Astrocyte of the spinal cord (primary cell): ENCODE measurements around the gene FETUB.
"Not testable (repeated sequence)": the region's sequence is repeated elsewhere in the genome, so short reads cannot be mapped to it uniquely, and the experiment has no call there.

Source experiments
- DNase-seq: peaks from one replicate; pipeline ENCODE4 v3.0.0; 2011; ENCODE audit warnings: low read depth, low spot score
- H3K4me3 ChIP-seq: 2 replicates; pipeline ENCODE4 v1.5.1; 2011; ENCODE audit warnings: low read depth, mild to moderate bottlenecking, low read length, moderate library complexity
- in situ Hi-C: cut with HindIII; loops from 2 replicates; pipeline ENCODE4 v1.10.0; 2017; ENCODE audit warnings: low sequenced_read_pairs
- TF ChIP-seq, protein P1 (sequence below): IDR thresholded peaks from 2 replicates; pipeline ENCODE4 v1.5.1; 2012; ENCODE audit warnings: low read depth, mild to moderate bottlenecking, low read length, inconsistent platforms

The FETUB gene

DNA sequence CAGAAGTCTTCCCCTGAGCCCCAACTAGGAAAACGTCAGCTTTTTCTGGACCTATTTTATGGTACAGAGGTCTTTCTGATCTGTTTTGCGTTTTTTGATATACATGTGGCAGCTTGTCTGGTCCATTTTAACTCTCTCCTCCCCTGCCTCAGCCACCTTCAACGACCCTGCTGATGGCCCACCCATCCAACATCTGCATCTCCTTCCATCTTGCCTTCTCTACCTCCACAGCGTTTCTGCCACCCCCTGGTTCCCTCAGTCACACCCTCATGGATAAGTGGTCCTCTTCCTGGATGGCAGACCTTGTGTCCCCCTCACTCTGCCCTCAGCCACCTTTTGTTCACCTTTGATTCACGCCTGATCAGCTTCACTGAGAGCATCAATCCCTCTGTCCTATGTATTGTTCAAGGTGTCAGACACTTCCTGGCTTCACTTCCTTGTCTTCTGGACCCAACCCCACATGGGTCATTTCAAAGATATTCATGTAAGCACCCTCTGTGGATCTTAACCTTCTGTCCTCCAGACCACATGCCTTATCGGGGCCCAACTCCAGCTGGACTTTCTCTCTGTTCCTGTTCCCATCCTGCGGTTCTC lies 13.8 kb upstream of the FETUB start:
- TF ChIP-seq, protein P1, sequence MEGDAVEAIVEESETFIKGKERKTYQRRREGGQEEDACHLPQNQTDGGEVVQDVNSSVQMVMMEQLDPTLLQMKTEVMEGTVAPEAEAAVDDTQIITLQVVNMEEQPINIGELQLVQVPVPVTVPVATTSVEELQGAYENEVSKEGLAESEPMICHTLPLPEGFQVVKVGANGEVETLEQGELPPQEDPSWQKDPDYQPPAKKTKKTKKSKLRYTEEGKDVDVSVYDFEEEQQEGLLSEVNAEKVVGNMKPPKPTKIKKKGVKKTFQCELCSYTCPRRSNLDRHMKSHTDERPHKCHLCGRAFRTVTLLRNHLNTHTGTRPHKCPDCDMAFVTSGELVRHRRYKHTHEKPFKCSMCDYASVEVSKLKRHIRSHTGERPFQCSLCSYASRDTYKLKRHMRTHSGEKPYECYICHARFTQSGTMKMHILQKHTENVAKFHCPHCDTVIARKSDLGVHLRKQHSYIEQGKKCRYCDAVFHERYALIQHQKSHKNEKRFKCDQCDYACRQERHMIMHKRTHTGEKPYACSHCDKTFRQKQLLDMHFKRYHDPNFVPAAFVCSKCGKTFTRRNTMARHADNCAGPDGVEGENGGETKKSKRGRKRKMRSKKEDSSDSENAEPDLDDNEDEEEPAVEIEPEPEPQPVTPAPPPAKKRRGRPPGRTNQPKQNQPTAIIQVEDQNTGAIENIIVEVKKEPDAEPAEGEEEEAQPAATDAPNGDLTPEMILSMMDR = no peak
- in situ Hi-C loops = no loop called here
- no peak for DNase-seq
- no peak overlapping the region for H3K4me3 ChIP-seq

DNA sequence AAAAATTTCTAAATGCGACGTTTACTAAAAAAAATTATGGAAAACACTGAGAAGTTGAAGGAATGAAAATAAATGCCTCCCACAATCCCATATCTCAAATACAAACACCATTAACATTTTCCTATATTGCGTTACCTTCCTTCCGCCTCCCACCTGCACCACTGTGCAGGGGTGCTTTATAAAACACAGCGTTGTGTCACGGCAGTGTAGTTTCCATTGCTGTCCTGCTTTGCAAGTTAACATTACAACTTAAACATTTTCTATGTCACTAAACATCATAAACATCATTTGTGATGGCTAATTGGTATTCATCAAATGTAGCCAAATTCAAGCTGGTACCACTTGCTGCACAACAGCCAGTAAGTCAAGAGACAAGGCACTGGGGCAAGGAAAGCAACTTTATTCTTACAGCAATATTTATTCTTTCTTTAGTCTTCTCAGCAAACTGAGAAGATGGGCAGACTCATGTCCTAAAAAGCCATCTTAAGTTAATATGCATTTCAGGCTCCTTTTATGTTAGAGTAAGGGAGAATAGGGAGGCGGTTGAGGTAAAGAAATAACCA lies 12.3 kb upstream of the FETUB start:
- no peak overlapping the region for H3K4me3 ChIP-seq
- in situ Hi-C loops = no loop called here
- DNase-seq = no peak
- TF ChIP-seq, protein P1 = no peak

DNA sequence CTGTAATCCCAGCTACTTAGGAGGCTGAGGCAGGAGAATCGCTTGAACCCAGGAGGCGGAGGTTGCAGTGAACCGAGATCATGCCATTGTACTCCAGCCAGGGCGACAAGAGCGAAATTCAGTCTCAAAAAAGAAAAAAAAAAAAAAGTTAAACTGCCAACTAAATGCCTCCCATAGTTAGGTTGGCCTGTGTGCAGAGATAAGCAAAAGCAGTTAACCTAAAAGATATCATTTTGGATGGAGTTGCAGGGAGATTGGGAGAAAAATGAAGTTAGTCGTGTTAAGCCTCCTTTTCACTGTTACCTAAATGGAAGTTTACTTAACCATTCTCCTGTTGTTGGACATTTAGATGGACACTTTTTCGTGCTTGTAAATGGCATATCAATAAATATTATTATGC lies 11.4 kb upstream of the FETUB start:
- TF ChIP-seq, protein P1 = no peak
- DNase-seq = no peak
- in situ Hi-C loops = no loop called here
- no peak overlapping the region for H3K4me3 ChIP-seq

DNA sequence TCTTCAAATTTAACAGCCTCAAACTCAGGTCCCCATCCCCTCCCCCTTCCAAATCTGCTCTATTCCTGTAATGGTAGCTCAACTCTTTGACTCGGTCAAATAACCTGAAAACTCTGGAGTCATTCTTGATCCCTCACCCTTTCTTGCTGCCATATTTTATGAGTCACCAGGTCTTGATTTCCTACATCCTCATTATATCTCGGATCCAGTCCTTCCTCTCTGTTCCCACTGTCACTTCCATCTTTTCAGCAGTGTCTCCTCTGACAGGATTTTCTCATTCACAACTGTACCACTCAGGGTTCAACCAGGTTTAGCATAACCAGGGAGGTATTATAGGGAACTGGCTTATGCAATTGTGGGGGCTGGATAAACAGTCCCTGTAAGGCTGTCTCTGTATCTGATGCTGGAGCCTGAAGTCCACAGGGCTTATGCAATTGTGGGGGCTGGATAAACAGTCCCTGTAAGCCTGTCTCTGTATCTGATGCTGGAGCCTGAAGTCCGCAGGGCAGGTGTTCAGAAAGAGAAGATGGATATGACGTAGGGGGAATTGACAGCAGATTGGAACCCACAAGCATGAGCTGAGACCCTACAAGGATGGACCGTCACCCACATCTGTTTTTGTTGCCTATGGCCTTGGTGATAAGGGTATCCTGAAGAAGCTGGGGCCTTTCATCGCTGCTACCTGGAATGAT lies 9.1 kb upstream of the FETUB start:
- no peak overlapping the region for H3K4me3 ChIP-seq
- TF ChIP-seq, protein P1 = no peak
- no peak for DNase-seq
- in situ Hi-C loops = no loop called here

DNA sequence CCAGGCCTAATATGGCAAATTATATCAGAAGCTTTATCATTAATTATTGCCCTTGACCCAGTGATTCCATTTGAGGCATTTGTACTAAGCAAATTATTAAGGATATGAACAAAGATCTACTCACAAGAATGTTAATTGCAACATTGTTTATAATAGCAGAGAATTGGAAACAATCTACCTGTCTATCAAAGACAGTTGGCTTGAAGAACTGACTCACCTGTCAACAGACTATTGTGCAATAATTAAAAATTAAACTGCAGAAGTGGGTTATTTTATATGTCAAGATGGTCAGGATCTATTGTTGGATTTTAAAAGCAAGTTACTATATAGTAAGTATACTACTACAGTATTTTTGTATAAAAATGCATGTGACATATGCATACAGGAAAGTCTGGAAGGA lies 6.7 kb upstream of the FETUB start:
- no peak for DNase-seq
- TF ChIP-seq, protein P1 = no peak
- no peak overlapping the region for H3K4me3 ChIP-seq
- in situ Hi-C loops = no loop called here

DNA sequence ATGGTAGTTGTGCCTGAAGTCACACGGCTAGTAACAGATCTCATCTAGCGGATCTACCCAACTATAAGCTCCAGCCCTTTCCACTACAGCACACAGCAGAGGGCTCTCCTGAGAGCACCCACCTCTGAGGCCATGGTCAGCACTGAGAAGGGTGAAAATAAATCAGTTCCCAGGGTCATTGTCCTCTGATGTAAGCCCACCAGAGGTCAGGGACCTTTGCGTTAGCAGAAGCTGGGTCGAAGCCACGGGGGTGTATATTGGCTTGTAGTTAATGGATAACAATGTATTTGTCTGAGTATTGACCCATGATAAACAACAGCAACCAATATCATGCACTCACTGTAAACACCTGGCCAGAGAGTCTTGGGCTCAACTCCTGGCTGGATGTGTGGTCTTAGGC lies 6.0 kb upstream of the FETUB start:
- H3K4me3 ChIP-seq, in situ Hi-C loops, DNase-seq: not testable (repeated sequence)

DNA sequence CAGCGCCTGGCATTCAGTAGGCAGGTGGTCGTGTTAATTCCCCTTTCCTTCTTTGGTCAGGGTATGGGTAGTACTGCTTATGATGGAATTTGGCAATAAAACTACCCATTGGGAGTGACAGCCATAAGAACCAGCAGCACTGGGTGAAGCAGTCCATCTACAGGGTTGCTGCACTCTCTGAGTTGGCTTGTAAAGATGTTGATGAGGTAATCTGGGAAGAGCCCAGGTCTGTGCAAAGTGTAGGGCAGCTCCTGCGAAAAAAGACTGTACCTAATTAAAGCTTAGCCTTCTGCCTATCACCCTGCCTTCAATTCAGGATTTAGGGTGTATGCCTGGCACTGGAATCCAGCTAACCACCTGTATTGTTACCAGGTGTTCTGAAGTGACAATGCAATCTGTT lies 4.7 kb upstream of the FETUB start:
- TF ChIP-seq, protein P1 = no peak
- no peak overlapping the region for H3K4me3 ChIP-seq
- in situ Hi-C loops = no loop called here
- no peak for DNase-seq
